B cell (primary cell): ENCODE measurements around the gene ZNF680. TPM values are rescaled to one million over a fixed set of nuclear protein-coding genes. Genes with fewer than 3 reads are reported as not detected.

ENCODE experiments used
- ATAC-seq: fragments of 200-7000 bp; cut with Tn5 transposase; one replicate; pipeline ENCODE4 v1.10.0; 2021; ENCODE audit warnings: low read depth, mild to moderate bottlenecking, moderate number of reproducible peaks, moderate library complexity
- CTCF ChIA-PET: fragments of 350-600 bp; sonication (Branson Sonifier 250); formaldehyde crosslinking; loops from one replicate; lab custom pipeline; 2021; ENCODE audit warnings: antibody characterized with exemption, inconsistent platforms; lab: Charles Lee
- POLR2A ChIA-PET: fragments of 350-600 bp; sonication (Branson Sonifier 250); formaldehyde crosslinking; loops from one replicate; lab custom pipeline; 2021; ENCODE audit warnings: antibody characterized with exemption; lab: Charles Lee
- DNase-seq: peaks from one replicate; pipeline ENCODE4 v3.0.0; 2013
- H2AFZ ChIP-seq: 2 replicates; pipeline ENCODE4 v1.6.1; 2012; ENCODE audit warnings: mild to moderate bottlenecking, low read depth, low read length; ENCODE audit not compliant: insufficient read depth, poor library complexity, severe bottlenecking
- H3K27ac ChIP-seq, 2 donors: 1 replicate in 1 of 2; 2 replicates in 1 of 2; pipeline ENCODE4 v1.5.1; 2012 to 2013; ENCODE audit warnings: low read length in 2 of 2, mild to moderate bottlenecking in 2 of 2, moderate library complexity in 1 of 2
- H3K27me3 ChIP-seq, 4 experiments: fragments of 200-600 bp in 1 of 4; sonication (generic) in 1 of 4; replicated peaks in 1 of 4; 1 replicate in 2 of 4; 2 replicates in 2 of 4; pipeline versions ENCODE4 v1.6.1 to v1.7.0; 2013 to 2016; ENCODE audit warnings: low read length in 3 of 4, mild to moderate bottlenecking in 2 of 4, mixed read lengths in 1 of 4, moderate library complexity in 1 of 4; ENCODE audit not compliant: insufficient read depth in 4 of 4, control insufficient read depth in 3 of 4; ENCODE audit errors: control extremely low read depth in 1 of 4
- H3K36me3 ChIP-seq, 2 experiments: replicated peaks in 1 of 2; 1 replicate in 1 of 2; 2 replicates in 1 of 2; pipeline versions ENCODE4 v1.6.1 to v1.7.1; 2013; ENCODE audit warnings: low read length in 1 of 2; ENCODE audit not compliant: insufficient read depth in 2 of 2, control insufficient read depth in 1 of 2; ENCODE audit errors: control extremely low read depth in 1 of 2, extremely low read depth in 1 of 2
- H3K4me1 ChIP-seq, 2 donors: fragments of 200-600 bp in 1 of 2; sonication (generic) in 1 of 2; 1 replicate in 1 of 2; 2 replicates in 1 of 2; pipeline versions ENCODE4 v1.5.1 to v1.6.1; 2013 to 2017; ENCODE audit warnings: low read length in 2 of 2; ENCODE audit not compliant: control insufficient read depth in 2 of 2, insufficient read depth in 2 of 2
- H3K4me2 ChIP-seq: replicated peaks from 2 replicates; pipeline ENCODE3; 2012; ENCODE audit warnings: mild to moderate bottlenecking, low read depth, low read length; ENCODE audit not compliant: poor library complexity, severe bottlenecking
- H3K4me3 ChIP-seq, 5 experiments: fragments of 200-600 bp in 1 of 5; sonication (generic) in 1 of 5; 1 replicate in 3 of 5; 2 replicates in 2 of 5; pipeline versions ENCODE4 v1.5.1 to v1.7.0; 2011 to 2016; ENCODE audit warnings: low read length in 4 of 5, mild to moderate bottlenecking in 4 of 5, low read depth in 2 of 5, control low read depth in 1 of 5, moderate library complexity in 1 of 5; ENCODE audit not compliant: insufficient read depth in 1 of 5; ENCODE audit errors: control extremely low read depth in 1 of 5, extremely low read depth in 1 of 5
- H3K79me2 ChIP-seq: fragments of 200-600 bp; sonication (generic); one replicate; pipeline ENCODE4 v1.6.0; 2016; ENCODE audit warnings: low read length; ENCODE audit not compliant: control insufficient read depth, insufficient read depth
- H3K9ac ChIP-seq: fragments of 200-600 bp; sonication (generic); 2 replicates; pipeline ENCODE4 v1.6.1; 2017; ENCODE audit warnings: mild to moderate bottlenecking, low read length, moderate library complexity
- H3K9me3 ChIP-seq, 3 donors: one replicate each; pipeline versions ENCODE4 v1.6.1 to v1.7.1; 2013; ENCODE audit warnings: low read length in 2 of 3; ENCODE audit not compliant: control insufficient read depth in 2 of 3, insufficient read depth in 1 of 3; ENCODE audit errors: control extremely low read depth in 1 of 3
- H4K20me1 ChIP-seq: 2 replicates; pipeline ENCODE4 v1.6.0; 2012; ENCODE audit warnings: mild to moderate bottlenecking, low read length; ENCODE audit not compliant: insufficient read depth, control insufficient read depth, poor library complexity, severe bottlenecking
- H3K27ac Mint-ChIP-seq: one replicate; pipeline ENCODE4 v1.8.0; 2021; ENCODE audit warnings: mixed read lengths
- H3K27me3 Mint-ChIP-seq: one replicate; pipeline ENCODE4 v1.8.0; 2021; ENCODE audit warnings: mixed read lengths
- H3K4me1 Mint-ChIP-seq: one replicate; pipeline ENCODE4 v1.8.0; 2021; ENCODE audit warnings: mixed read lengths
- H3K4me3 Mint-ChIP-seq: one replicate; pipeline ENCODE4 v1.8.0; 2021; ENCODE audit warnings: mixed read lengths
- H3K9me3 Mint-ChIP-seq: one replicate; pipeline ENCODE4 v1.8.0; 2022; ENCODE audit warnings: mixed read lengths; ENCODE audit not compliant: insufficient read depth
- EZH2 ChIP-seq: IDR thresholded peaks from 2 replicates; pipeline ENCODE4 v1.6.1; 2012; ENCODE audit warnings: borderline replicate concordance, low read depth, mild to moderate bottlenecking, moderate library complexity, low read length; ENCODE audit not compliant: insufficient read depth, poor library complexity, severe bottlenecking
- WGBS: methylation state at CpG from one replicate; pipeline ENCODE4 v1.1.5; 2013; ENCODE audit warnings: missing lambda C conversion rate; ENCODE audit not compliant: insufficient coverage; 5-methylcytosine and 5-hydroxymethylcytosine counted together
- intact Hi-C: fragments of 100-400 bp; cut with micrococcal nuclease; formaldehyde crosslinking; loops from one replicate; pipeline ENCODE4 v1.10.0; 2022
- polyA minus RNA-seq: library from RNA; depleted of rRNA, polyadenylated mRNA; stranded (reverse); fragments of >200 nt; gene quantifications from 2 replicates; pipeline ENCODE4 v1.2.3, GENCODE V29; 2012
- polyA plus RNA-seq: library from polyadenylated mRNA; depleted of rRNA; stranded (reverse); fragments of >200 nt; gene quantifications from 2 replicates; pipeline ENCODE4 v1.2.3, GENCODE V29; 2012
- total RNA-seq, 2 donors: library from RNA; stranded (reverse); fragments of 120-200 nt in 1 of 2; gene quantifications; 1 replicate in 1 of 2; 2 replicates in 1 of 2; pipeline versions ENCODE4 v1.2.3 to v1.2.4, GENCODE V29; 2013 to 2022
- TF ChIP-seq, protein P1 (sequence below): fragments of 200-600 bp; IDR thresholded peaks from one replicate; pipeline ENCODE4 v1.8.0; 2022; ENCODE audit warnings: antibody characterized with exemption, mild to moderate bottlenecking

The ZNF680 gene
- total RNA-seq (27.3 and 27.8 TPM in 2 replicates), polyA plus RNA-seq (2.5 and 2.7 TPM in 2 replicates), polyA minus RNA-seq (5.5 and 7.6 TPM in 2 replicates)
- 28.0 TPM for total RNA-seq (2013)

DNA sequence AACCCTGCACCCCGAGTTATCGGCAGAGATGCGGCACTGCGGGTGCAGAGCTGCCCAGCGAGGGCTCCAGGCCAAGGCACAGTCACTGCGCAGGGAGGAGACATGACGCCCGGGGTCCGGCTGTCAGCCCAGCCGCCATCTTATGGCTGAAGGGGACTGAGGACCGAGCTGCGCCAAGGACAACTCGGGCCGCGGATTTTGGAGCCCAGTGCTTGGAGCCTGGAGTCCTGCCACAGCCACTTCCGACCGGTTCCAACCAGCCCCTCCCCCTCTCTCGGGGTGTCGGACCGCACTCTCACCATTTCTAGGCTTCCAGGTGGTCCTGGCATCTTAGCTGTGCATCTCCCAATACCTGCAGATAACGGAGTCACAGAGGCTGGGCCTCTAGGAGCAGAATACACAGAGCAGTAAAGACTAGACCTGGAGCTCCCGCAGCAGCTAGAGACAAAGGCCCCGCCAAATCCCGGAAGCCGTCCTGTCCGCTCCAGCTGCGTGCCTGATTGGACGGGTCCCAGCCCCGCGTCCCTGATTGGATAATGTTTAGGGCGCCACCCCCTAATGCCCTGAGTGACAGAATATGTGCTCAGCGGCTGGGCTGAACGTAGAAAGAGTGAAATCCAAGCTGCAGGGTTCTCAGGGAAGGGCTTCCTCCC lies at the start of gene ZNF680:
TSS of gene ZNF680 (minus strand) at position 446 of the 653 bp plus-strand sequence. CDS start at position 329, 117 bp downstream.
- H3K4me3 Mint-ChIP-seq, result peak within 1 kb of the TSS; percentile 100
- intact Hi-C loops, result loop anchor here (1.0 to 2.0 kb wide), 7 partner anchors 104 to 662 kb away; partner anchors contain the start of genes ERV3-1, ZNF107, ZNF138 and ZNF273
- CTCF ChIA-PET, result interaction anchor here (1.0 to 1.5 kb wide), 4 partner anchors 64 to 258 kb away, joined by 3 to 5 read pairs (median 4); no protein-coding TSS in a partner anchor
- POLR2A ChIA-PET, result interaction anchor here (0.6 to 1.2 kb wide), 6 partner anchors 10 to 811 kb away, joined by 3 to 14 read pairs (median 4); partner anchors contain the start of genes ERV3-1 and ZNF92
- Histone ChIP-seq H3K36me3 (no peaks in the 10 kb centered on the region), H3K9ac (peak within 1 kb of the TSS; percentile 81), H3K4me1 (peaks cover 0 to 13% of the 10 kb centered on the region in 2 donors), H2AFZ (peak within 1 kb of the TSS; percentile 89), H3K79me2 (peaks cover 55% of the 10 kb centered on the region), H3K4me2 (peak within 1 kb of the TSS; percentile 73), H3K4me3 (peak within 1 kb of the TSS; percentile 68 to 99 (median 91)), H3K27ac (peak within 1 kb of the TSS; percentile 54 to 74), H3K9me3 (peaks cover 0 to 1% (median 0%) of the 10 kb centered on the region in 3 donors), H3K27me3 (no peaks in the 10 kb centered on the region), H4K20me1 (no peaks in the 10 kb centered on the region)
- TF ChIP-seq, protein P1, sequence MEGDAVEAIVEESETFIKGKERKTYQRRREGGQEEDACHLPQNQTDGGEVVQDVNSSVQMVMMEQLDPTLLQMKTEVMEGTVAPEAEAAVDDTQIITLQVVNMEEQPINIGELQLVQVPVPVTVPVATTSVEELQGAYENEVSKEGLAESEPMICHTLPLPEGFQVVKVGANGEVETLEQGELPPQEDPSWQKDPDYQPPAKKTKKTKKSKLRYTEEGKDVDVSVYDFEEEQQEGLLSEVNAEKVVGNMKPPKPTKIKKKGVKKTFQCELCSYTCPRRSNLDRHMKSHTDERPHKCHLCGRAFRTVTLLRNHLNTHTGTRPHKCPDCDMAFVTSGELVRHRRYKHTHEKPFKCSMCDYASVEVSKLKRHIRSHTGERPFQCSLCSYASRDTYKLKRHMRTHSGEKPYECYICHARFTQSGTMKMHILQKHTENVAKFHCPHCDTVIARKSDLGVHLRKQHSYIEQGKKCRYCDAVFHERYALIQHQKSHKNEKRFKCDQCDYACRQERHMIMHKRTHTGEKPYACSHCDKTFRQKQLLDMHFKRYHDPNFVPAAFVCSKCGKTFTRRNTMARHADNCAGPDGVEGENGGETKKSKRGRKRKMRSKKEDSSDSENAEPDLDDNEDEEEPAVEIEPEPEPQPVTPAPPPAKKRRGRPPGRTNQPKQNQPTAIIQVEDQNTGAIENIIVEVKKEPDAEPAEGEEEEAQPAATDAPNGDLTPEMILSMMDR, result no peak
- TF ChIP-seq EZH2, result no peak
- WGBS, result under 1% methylated on average over 33 of the region's 33 CpGs
- no peaks in the 10 kb centered on the region for H3K9me3 Mint-ChIP-seq
- ATAC-seq, result peak; percentile 99
- peak within 1 kb of the TSS; percentile 96 for H3K27ac Mint-ChIP-seq
- H3K4me1 Mint-ChIP-seq, result peaks cover 30% of the 10 kb centered on the region
- DNase-seq, result peak; percentile 88
- no peaks in the 10 kb centered on the region for H3K27me3 Mint-ChIP-seq

DNA sequence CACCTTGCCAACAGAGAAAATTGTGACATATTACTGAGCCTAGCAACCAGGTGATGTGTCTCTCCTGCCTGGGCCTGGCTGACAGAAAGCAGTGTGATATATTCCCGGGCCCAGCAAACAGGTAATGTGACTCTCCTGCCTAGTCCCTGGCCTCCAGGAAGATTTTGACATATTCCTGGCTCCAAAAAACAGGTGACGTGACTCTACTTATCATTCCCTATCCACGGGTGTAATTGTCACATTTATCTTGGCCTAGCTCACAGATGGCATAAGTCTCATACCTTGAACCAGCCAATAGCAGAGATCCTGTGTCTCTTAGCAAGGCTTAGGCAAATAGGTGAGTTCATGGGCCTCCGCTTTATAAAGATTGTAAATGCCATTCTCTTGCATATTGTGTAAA lies 49.6 kb upstream of the ZNF680 start:
- no peak overlapping the region for H3K4me2 ChIP-seq

More for the DNA sequence above, 49.6 kb upstream of the ZNF680 start:
- intact Hi-C loops, result no loop called here
- no peak overlapping the region for H2AFZ ChIP-seq
- H3K27ac Mint-ChIP-seq, result no peak overlapping the region
- WGBS, result 70% methylated on average over 4 of the region's 4 CpGs
- no peaks in the 10 kb centered on the region for H4K20me1 ChIP-seq
- TF ChIP-seq EZH2, result no peak
- TF ChIP-seq, protein P1, result no peak
- ATAC-seq (no peak), DNase-seq (no peak)
- H3K9me3 ChIP-seq, result peaks cover 0 to 4% (median 0%) of the 10 kb centered on the region in 3 donors
- no peak overlapping the region for H3K27ac ChIP-seq
- no peak overlapping the region for H3K9ac ChIP-seq
- ChIA-PET CTCF (no interaction called here), POLR2A (no interaction called here)
- H3K4me3 ChIP-seq, result no peak overlapping the region
- no peaks in the 10 kb centered on the region for H3K4me1 ChIP-seq
- no peaks in the 10 kb centered on the region for H3K4me1 Mint-ChIP-seq
- no peaks in the 10 kb centered on the region for H3K27me3 ChIP-seq
- H3K4me3 Mint-ChIP-seq, result no peak overlapping the region
- no peaks in the 10 kb centered on the region for H3K36me3 ChIP-seq
- H3K9me3 Mint-ChIP-seq, result no peaks in the 10 kb centered on the region
- H3K27me3 Mint-ChIP-seq, result no peaks in the 10 kb centered on the region
- H3K79me2 ChIP-seq, result no peaks in the 10 kb centered on the region
